Epithelial cell of proximal tubule (primary cell): ENCODE data around the gene EFCAB12. TPM values are rescaled to one million over a fixed set of nuclear protein-coding genes. Genes with fewer than 3 reads are reported as not detected.

ENCODE experiments used
- DNase-seq: peaks from one replicate; pipeline ENCODE4 v3.0.0-alpha.2; 2011; ENCODE audit warnings: low read depth
- H3K4me3 ChIP-seq: 2 replicates; pipeline ENCODE4 v1.5.1; 2011; ENCODE audit warnings: low read depth, mild to moderate bottlenecking, low read length
- total RNA-seq: library from RNA; depleted of rRNA; stranded (reverse); fragments of >200 nt; gene quantifications from 2 replicates; pipeline ENCODE4 v1.2.3, GENCODE V29; 2015
- TF ChIP-seq, protein P1 (sequence below): conservative IDR thresholded peaks from 2 replicates; pipeline ENCODE4 v1.5.1; 2012; ENCODE audit warnings: low read depth, mild to moderate bottlenecking, low read length

The EFCAB12 gene
- total RNA-seq, 1 donor from 2014 or later, result not detected

GRCh38 chr3:129461022-129461421, 32.6 kb upstream of the EFCAB12 start:
- no peak for DNase-seq
- TF ChIP-seq, protein P1, sequence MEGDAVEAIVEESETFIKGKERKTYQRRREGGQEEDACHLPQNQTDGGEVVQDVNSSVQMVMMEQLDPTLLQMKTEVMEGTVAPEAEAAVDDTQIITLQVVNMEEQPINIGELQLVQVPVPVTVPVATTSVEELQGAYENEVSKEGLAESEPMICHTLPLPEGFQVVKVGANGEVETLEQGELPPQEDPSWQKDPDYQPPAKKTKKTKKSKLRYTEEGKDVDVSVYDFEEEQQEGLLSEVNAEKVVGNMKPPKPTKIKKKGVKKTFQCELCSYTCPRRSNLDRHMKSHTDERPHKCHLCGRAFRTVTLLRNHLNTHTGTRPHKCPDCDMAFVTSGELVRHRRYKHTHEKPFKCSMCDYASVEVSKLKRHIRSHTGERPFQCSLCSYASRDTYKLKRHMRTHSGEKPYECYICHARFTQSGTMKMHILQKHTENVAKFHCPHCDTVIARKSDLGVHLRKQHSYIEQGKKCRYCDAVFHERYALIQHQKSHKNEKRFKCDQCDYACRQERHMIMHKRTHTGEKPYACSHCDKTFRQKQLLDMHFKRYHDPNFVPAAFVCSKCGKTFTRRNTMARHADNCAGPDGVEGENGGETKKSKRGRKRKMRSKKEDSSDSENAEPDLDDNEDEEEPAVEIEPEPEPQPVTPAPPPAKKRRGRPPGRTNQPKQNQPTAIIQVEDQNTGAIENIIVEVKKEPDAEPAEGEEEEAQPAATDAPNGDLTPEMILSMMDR, result no peak
- no peak overlapping the region for H3K4me3 ChIP-seq

- DNase-seq, result no peak
- TF ChIP-seq, protein P1, result no peak
- H3K4me3 ChIP-seq, result no peak overlapping the region
These were observed 32.1 kb upstream of the EFCAB12 start for GRCh38 chr3:129460572-129460971.

- DNase-seq, result no peak
- H3K4me3 ChIP-seq, result no peak overlapping the region
- TF ChIP-seq, protein P1, result no peak
These were observed 31.7 kb upstream of the EFCAB12 start for GRCh38 chr3:129460155-129460554.

- H3K4me3 ChIP-seq, result no peak overlapping the region
- TF ChIP-seq, protein P1, result no peak
- DNase-seq, result no peak
These were observed 25.3 kb upstream of the EFCAB12 start for GRCh38 chr3:129453732-129454131.

DNA sequence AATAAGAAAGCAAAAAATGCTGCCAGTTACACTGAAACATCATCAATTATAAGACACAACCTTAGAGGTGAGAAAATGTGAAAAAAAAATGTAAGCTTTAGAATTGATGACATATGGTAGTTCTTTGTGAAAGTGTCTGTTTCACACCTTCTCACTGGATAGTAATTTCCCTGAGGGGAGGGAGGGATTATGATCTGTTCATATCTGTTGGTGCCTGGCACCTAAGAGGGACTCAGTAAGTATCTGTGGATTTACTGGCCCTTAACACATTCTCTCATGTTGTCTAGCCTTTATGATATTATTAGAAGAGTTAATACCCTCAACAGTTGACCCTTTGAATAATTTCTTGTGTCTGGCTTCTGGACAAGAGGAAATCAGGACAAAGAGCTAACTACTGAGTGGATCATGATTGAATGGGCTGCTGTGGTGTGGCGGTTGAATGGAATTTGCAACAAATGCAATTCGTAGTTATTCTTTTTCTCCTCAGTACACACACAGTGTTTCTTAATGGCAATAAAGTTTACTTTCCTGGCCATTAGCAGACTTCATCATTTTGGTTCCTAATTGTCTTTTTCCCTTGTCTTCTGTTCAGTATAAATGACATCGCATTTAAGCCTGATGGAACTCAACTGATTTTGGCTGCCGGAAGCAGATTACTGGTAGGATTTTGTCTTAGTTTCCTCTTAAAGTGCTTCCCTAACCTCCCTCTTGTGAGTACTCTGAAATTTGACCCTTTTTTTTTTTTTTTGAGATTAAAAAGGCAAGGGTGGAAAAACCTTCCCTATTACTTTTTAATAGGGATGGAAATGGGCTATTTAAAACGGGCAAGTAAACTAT, 21.1 kb upstream of the EFCAB12 start:
- H3K4me3 ChIP-seq, result no peak overlapping the region
- no peak for DNase-seq
- TF ChIP-seq, protein P1, result no peak

GRCh38 chr3:129448186-129448895, 19.9 kb upstream of the EFCAB12 start:
- peak overlapping the region; percentile 48 for H3K4me3 ChIP-seq
- peak; percentile 94 for DNase-seq
- TF ChIP-seq, protein P1, result no peak

DNA sequence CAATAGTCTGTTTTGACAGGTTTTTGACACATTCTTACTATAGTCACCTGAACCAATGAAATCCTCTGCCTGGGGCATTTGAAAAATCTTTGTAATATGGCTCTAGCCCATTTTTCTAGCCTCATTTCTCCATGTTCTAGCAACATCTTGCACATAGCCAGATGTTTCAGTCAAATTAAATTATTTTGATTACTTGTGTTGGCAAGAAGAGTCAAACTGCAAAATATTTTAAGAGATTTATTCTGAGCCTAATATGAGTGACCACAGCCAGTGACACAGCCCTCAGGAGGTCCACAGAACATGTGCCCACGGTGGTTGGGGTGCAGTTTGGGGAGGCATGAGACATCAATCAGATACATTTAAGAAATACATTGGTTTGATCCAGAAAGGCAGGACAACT, 18.5 kb upstream of the EFCAB12 start:
- H3K4me3 ChIP-seq, result peak overlapping the region; percentile 25
- DNase-seq, result no peak
- TF ChIP-seq, protein P1, result no peak
